Neutrophil (primary cell): ENCODE data around the gene TMEM42.

Experiments
- H3K27ac ChIP-seq: fragments of 200-600 bp; sonication (generic); 2 replicates; pipeline ENCODE4 v1.5.1; 2016; ENCODE audit warnings: mild to moderate bottlenecking, moderate library complexity
- H3K27me3 ChIP-seq: fragments of 200-600 bp; sonication (generic); 2 replicates; pipeline ENCODE4 v1.6.0; 2016; ENCODE audit warnings: mild to moderate bottlenecking
- H3K36me3 ChIP-seq: fragments of 200-600 bp; sonication (generic); 2 replicates; pipeline ENCODE4 v1.5.1; 2017
- H3K4me1 ChIP-seq, 2 experiments: fragments of 200-600 bp in 1 of 2; sonication (generic) in 1 of 2; 1 replicate in 1 of 2; 2 replicates in 1 of 2; pipeline versions ENCODE4 v1.5.1 to v1.6.1; 2013 to 2016; ENCODE audit warnings: low read depth in 1 of 2, low read length in 1 of 2, mild to moderate bottlenecking in 1 of 2, moderate library complexity in 1 of 2; ENCODE audit not compliant: control insufficient read depth in 1 of 2, insufficient read depth in 1 of 2
- H3K4me3 ChIP-seq, 2 experiments: fragments of 200-600 bp in 1 of 2; sonication (generic) in 1 of 2; 1 replicate in 1 of 2; 2 replicates in 1 of 2; pipeline ENCODE4 v1.5.1; 2013 to 2016; ENCODE audit warnings: low read depth in 1 of 2, low read length in 1 of 2, mild to moderate bottlenecking in 1 of 2, moderate library complexity in 1 of 2
- H3K9me3 ChIP-seq: fragments of 200-600 bp; sonication (generic); 2 replicates; pipeline ENCODE4 v1.5.1; 2016
- TF ChIP-seq, protein P1 (sequence below): fragments of 200-600 bp; sonication (generic); IDR thresholded peaks from 2 replicates; pipeline ENCODE4 v1.5.1; 2016; ENCODE audit warnings: antibody characterized with exemption

Gene TMEM42

DNA sequence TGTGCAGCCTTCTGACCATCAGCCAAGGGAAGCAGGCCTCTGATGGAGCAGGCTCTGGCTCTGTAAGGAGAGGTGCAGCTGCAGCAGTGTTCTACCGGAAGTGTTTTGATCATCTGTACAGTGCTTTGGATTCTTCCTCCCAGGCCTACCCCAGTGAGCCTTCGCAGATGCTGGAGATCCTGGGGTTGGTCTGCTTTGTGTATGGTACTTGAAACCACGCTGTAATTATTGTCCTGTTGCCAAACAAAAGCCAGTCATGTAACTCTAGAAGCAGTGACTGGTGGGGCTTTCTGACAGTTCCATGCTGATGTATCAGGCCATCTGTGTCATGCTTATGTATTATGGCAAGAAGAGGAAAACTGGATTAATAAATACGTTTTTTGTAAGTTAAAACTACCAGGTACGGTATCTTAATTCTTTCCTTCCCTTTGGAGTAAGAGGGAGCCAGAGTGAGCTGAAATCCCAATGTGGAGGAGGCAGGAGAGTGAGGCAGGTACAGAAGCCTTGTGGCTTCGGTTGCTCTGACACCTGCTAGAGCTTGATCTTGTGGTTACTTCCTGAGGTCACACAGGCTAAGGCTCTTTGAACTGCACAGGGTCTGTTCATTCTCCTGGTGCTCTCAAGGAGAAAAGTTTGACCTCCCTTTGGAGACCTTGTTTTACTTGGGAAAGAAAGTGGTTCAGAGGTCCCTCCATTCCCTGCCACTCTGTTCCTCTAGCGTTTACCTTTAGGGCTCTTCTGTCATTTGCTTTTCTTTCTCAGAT lies 3.7 kb downstream of the TMEM42 start:
- TF ChIP-seq, protein P1, sequence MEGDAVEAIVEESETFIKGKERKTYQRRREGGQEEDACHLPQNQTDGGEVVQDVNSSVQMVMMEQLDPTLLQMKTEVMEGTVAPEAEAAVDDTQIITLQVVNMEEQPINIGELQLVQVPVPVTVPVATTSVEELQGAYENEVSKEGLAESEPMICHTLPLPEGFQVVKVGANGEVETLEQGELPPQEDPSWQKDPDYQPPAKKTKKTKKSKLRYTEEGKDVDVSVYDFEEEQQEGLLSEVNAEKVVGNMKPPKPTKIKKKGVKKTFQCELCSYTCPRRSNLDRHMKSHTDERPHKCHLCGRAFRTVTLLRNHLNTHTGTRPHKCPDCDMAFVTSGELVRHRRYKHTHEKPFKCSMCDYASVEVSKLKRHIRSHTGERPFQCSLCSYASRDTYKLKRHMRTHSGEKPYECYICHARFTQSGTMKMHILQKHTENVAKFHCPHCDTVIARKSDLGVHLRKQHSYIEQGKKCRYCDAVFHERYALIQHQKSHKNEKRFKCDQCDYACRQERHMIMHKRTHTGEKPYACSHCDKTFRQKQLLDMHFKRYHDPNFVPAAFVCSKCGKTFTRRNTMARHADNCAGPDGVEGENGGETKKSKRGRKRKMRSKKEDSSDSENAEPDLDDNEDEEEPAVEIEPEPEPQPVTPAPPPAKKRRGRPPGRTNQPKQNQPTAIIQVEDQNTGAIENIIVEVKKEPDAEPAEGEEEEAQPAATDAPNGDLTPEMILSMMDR: no peak
- Histone ChIP-seq H3K27me3 (no peaks in the 10 kb centered on the region), H3K4me3 (no peak overlapping the region), H3K36me3 (peaks cover 7% of the 10 kb centered on the region), H3K27ac (no peak overlapping the region), H3K9me3 (no peaks in the 10 kb centered on the region), H3K4me1 (peaks cover 7 to 10% of the 10 kb centered on the region in 2 experiments)

DNA sequence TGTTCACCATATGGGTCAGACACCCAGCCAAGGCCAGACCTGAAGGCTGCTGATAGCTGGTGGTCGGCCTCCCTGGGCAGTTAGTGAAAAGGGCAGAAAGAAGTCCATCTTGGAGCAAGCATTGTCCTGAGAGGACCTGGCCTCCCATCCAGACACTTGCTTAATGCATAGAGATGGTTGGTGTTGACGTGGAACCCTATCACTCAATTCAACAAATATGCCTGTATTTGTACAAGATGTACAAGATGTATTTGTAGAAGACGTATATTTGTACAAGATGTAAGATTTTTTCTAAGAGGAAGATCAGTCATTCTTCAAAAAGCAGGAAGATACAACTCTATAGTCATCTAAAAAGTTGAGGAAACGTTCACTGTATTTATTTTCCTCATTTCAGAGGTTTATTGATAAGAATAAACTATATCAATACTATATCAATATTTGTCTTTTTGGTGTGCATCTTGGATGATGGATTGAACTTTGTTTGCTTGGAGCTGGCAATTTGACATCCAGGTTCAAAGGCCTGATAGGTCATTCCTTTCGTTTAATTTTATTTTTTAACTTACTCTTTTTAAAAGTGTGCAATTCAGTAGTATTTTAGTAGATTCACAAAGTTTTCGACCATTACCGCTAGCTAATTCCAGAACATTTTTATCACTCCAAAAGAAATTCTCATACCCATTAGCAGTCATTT lies 5.9 kb downstream of the TMEM42 start:
- Histone ChIP-seq H3K27ac (no peak overlapping the region), H3K27me3 (no peaks in the 10 kb centered on the region), H3K4me1 (peaks cover 2% of the 10 kb centered on the region in 2 experiments), H3K4me3 (no peak overlapping the region), H3K36me3 (peaks cover 7% of the 10 kb centered on the region), H3K9me3 (no peaks in the 10 kb centered on the region)
- TF ChIP-seq, protein P1: no peak

DNA sequence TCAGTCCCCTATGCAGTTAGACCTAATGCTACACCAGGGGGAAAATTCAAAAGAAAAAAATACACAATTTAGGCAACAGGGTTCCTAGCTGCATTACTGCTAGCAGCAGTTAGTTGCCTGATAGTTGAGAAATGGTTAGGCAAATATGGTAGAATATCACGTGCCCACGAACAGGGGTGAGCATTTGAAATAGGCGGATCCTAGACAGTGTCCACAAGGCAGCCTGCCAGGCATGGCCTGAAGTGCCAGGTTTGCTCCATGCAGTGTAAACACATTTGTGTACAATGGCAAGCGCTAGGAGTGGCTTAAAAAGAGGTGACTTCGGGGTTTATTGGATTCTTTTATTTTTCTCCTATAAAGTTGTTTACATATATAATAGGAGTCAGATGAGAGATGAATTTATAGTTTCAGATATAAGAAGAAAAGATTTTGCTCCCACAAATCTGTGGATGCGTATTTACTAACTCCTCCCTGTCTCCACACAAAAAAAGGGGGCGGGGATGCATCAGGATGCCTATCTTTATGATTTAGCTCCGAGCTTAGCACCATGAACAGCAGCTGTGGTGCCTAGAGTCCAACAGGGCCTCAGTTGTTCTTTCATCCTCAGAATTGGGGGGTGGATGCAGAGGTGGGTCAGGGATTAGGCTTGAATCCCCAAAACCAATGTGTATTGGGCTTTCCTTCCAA lies 8.8 kb downstream of the TMEM42 start:
- H3K36me3 ChIP-seq: peaks cover 2% of the 10 kb centered on the region
- no peak overlapping the region for H3K27ac ChIP-seq
- H3K4me1 ChIP-seq: no peaks in the 10 kb centered on the region
- TF ChIP-seq, protein P1: no peak
- H3K9me3 ChIP-seq: no peaks in the 10 kb centered on the region
- no peak overlapping the region for H3K4me3 ChIP-seq
- no peaks in the 10 kb centered on the region for H3K27me3 ChIP-seq

DNA sequence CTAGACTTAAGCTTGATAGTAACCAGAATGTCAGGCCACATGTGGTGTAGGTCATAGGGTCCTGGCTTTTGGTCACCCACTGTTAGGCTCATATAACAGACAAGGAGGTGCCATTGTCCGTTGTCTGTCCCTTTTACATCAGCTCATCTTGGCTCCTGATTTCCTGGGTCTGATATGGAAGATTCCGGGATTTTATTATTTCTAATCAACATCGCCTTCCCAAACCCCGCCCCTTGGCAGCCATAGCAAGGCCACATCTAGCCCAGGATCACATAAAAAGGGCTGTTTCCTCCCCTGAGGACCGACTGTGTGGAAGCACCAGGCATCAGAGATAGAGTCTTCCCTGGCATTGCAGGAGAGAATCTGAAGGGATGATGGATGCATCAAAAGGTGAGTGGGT lies 12.6 kb downstream of the TMEM42 start, which contains the start of gene TGM4:
TGM4 (plus strand) TSS at position 301 of the 400 bp plus-strand sequence; CDS start at position 372, 71 bp downstream.
- no peaks in the 10 kb centered on the region for H3K36me3 ChIP-seq
- H3K4me3 ChIP-seq: no peak within 1 kb of the TSS

DNA sequence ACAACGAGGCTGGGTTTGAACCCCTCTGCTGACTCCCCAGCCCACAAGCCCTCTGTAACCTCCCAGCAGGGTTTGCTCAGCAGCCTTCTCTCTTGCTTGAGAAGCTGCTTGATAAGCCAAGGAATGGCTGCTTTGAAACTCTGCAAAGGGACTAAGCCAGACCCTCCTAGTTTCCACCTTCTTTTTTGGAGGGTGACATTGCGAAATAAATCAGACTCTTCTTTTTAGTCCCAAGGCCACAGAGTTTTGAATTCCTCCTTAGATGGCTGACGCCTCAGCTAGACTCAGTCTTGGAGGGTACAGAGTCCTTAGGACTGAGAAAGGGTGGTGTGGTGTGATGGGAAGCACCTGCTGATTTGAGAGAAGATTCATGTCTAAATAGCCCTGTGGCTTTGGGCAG lies 13.9 kb downstream of the TMEM42 start:
- Histone ChIP-seq H3K36me3 (no peaks in the 10 kb centered on the region), H3K27me3 (no peaks in the 10 kb centered on the region), H3K27ac (no peak overlapping the region), H3K4me1 (no peaks in the 10 kb centered on the region), H3K9me3 (no peaks in the 10 kb centered on the region), H3K4me3 (no peak overlapping the region)
- TF ChIP-seq, protein P1: no peak

More for the DNA sequence above, 12.6 kb downstream of the TMEM42 start, which contains the start of gene TGM4:
- Histone ChIP-seq H3K9me3 (no peaks in the 10 kb centered on the region), H3K4me1 (no peaks in the 10 kb centered on the region), H3K27ac (no peak within 1 kb of the TSS), H3K27me3 (no peaks in the 10 kb centered on the region)
- TF ChIP-seq, protein P1: no peak
